DMS153 (cell line): ENCODE results near the gene APOM.

Experiments
- DNase-seq: peaks from one replicate; lab custom pipeline; 2025; lab: John Stamatoyannopoulos, UW

Gene APOM

GRCh38 chr6:31658158-31658688 is 2.5 kb downstream of the APOM start:
- no peak for DNase-seq

GRCh38 chr6:31658983-31659648 is 3.4 kb downstream of the APOM start:
- DNase-seq = no peak

GRCh38 chr6:31659649-31660380 is 4.1 kb downstream of the APOM start:
- no peak for DNase-seq

GRCh38 chr6:31660381-31661261 is 4.9 kb downstream of the APOM start, which contains the start of gene C6orf47:
Gene C6orf47 (minus strand): TSS chr6:31660778. CDS start chr6:31659947, 831 bp downstream.
- DNase-seq = peak; percentile 73

- no peak for DNase-seq
Observed at GRCh38 chr6:31661262-31662123, 5.8 kb downstream of the APOM start.

GRCh38 chr6:31662124-31662723 is 6.5 kb downstream of the APOM start:
- DNase-seq = no peak

GRCh38 chr6:31663126-31663960 is 7.6 kb downstream of the APOM start:
- DNase-seq = no peak

- DNase-seq = no peak
Observed at GRCh38 chr6:31663961-31664789, 8.5 kb downstream of the APOM start.

GRCh38 chr6:31664790-31665500 is 9.3 kb downstream of the APOM start, which contains the start of gene GPANK1:
Gene GPANK1 (minus strand): TSS chr6:31664997. CDS start chr6:31664478, 519 bp downstream.
- DNase-seq = peak; percentile 89

- peak; percentile 95 for DNase-seq
Observed at GRCh38 chr6:31665501-31666336, 10.0 kb downstream of the APOM start, which contains the start of gene CSNK2B. Gene CSNK2B (plus strand): TSS chr6:31666080. CDS start chr6:31666832, 752 bp downstream.

- no peak for DNase-seq
Observed at GRCh38 chr6:31666337-31666965, 10.8 kb downstream of the APOM start.

- DNase-seq = no peak
Observed at GRCh38 chr6:31669676-31670075, 14.0 kb downstream of the APOM start, which contains the start of gene LY6G5B. Gene LY6G5B (plus strand): TSS chr6:31669976. CDS start chr6:31670951, 975 bp downstream.

- DNase-seq = no peak
Observed at GRCh38 chr6:31676322-31676903, 20.7 kb downstream of the APOM start.

GRCh38 chr6:31676904-31677303 is 21.2 kb downstream of the APOM start:
- DNase-seq = no peak

GRCh38 chr6:31677955-31678354 is 22.3 kb downstream of the APOM start:
- DNase-seq = no peak
